Prostate gland (tissue), 2 donors: ENCODE data around the gene SPEN.

Experiments used
- CTCF ChIP-seq, 4 experiments: fragments of 200-600 bp in 2 of 4; fragments of 450-650 bp in 2 of 4; sonication (generic) in 2 of 4; IDR thresholded peaks; 1 replicate in 3 of 4; 2 replicates in 1 of 4; pipeline ENCODE4 v1.5.1; 2016 to 2019; ENCODE audit warnings: antibody characterized with exemption in 4 of 4, mild to moderate bottlenecking in 2 of 4, moderate library complexity in 2 of 4
- POLR2A ChIP-seq: fragments of 450-650 bp; IDR thresholded peaks from one replicate; pipeline ENCODE4 v1.6.1; 2016; ENCODE audit warnings: antibody characterized with exemption, mild to moderate bottlenecking
- POLR2AphosphoS5 ChIP-seq: sonication (generic); formaldehyde crosslinking; IDR thresholded peaks from one replicate; pipeline ENCODE4 v1.6.1; 2017; ENCODE audit warnings: antibody characterized with exemption

- no peak for TF ChIP-seq POLR2A
- TF ChIP-seq CTCF (IDR thresholded peaks at IDR 0.05), result no peak
- TF ChIP-seq POLR2AphosphoS5, result no peak
These were observed 112.4 kb downstream of the SPEN start for GRCh38 chr1:15959827-15960446.
